Endothelial cell (in vitro differentiated cells): ENCODE results near the gene ARSI. TPM values are rescaled to one million over a fixed set of nuclear protein-coding genes. Genes with fewer than 3 reads are reported as not detected.

Experiments used
- DNase-seq: peaks from one replicate; pipeline ENCODE4 v3.0.0; 2021; ENCODE audit warnings: low spot score
- H3K27ac Mint-ChIP-seq: one replicate; pipeline ENCODE4 v1.8.0; 2021; ENCODE audit warnings: mixed read lengths, inconsistent platforms; ENCODE audit not compliant: unreplicated experiment
- H3K27me3 Mint-ChIP-seq: one replicate; pipeline ENCODE4 v1.8.0; 2021; ENCODE audit warnings: mild to moderate bottlenecking, moderate library complexity, mixed read lengths, inconsistent platforms; ENCODE audit not compliant: unreplicated experiment
- H3K36me3 Mint-ChIP-seq: one replicate; pipeline ENCODE4 v1.8.0; 2021; ENCODE audit warnings: mild to moderate bottlenecking, low read depth, mixed read lengths, inconsistent platforms; ENCODE audit not compliant: unreplicated experiment
- H3K4me1 Mint-ChIP-seq: one replicate; pipeline ENCODE4 v1.8.0; 2021; ENCODE audit warnings: mild to moderate bottlenecking, mixed read lengths, inconsistent platforms; ENCODE audit not compliant: unreplicated experiment
- H3K4me3 Mint-ChIP-seq: one replicate; pipeline ENCODE4 v1.8.0; 2021; ENCODE audit warnings: mild to moderate bottlenecking, mixed read lengths, inconsistent platforms; ENCODE audit not compliant: unreplicated experiment
- H3K9me3 Mint-ChIP-seq: one replicate; pipeline ENCODE4 v1.8.0; 2021; ENCODE audit warnings: mixed read lengths, inconsistent platforms; ENCODE audit not compliant: unreplicated experiment
- total RNA-seq: library from RNA; stranded (reverse); fragmentation: NEBNext Ultra II Directional; extraction: Animal tissue kit (Norgen Biotek cat#: 25700); gene quantifications from one replicate; pipeline ENCODE4 v1.2.1, GENCODE V29; 2021; ENCODE audit not compliant: unreplicated experiment
- TF ChIP-seq, protein P1 (sequence below): fragments of 200-600 bp; sonication (generic); IDR thresholded peaks from one replicate; pipeline ENCODE4 v1.5.0; 2021; ENCODE audit warnings: antibody characterized with exemption; ENCODE audit not compliant: unreplicated experiment

Gene ARSI
- total RNA-seq, 1 donor from 2014 or later = 3.8 TPM

DNA sequence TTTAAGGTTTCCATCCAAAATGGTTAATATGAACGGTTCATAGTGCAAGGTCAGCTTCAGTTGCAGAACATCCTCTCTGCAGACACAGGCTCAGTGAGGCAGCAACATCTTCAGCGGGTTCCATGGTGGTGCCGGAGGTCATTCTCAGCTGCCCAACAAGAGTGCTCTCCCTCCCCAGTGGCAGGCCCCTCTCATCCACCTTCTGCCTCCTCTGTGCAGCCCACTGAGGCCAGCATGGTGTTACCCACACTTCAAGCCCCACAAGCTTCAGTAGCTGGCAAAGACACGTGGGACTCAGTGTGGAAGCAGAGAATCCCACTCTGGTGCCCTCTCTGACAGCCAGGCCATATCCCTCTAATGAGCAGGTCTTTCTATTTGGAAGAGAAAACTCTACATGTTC is 4.1 kb upstream of the ARSI start:
- Mint-ChIP-seq H3K36me3 (no peaks in the 10 kb centered on the region), H3K9me3 (no peaks in the 10 kb centered on the region), H3K27me3 (peaks cover 2% of the 10 kb centered on the region), H3K27ac (no peak overlapping the region), H3K4me3 (no peak overlapping the region), H3K4me1 (peaks cover 5% of the 10 kb centered on the region)
- no peak for DNase-seq
- TF ChIP-seq, protein P1, sequence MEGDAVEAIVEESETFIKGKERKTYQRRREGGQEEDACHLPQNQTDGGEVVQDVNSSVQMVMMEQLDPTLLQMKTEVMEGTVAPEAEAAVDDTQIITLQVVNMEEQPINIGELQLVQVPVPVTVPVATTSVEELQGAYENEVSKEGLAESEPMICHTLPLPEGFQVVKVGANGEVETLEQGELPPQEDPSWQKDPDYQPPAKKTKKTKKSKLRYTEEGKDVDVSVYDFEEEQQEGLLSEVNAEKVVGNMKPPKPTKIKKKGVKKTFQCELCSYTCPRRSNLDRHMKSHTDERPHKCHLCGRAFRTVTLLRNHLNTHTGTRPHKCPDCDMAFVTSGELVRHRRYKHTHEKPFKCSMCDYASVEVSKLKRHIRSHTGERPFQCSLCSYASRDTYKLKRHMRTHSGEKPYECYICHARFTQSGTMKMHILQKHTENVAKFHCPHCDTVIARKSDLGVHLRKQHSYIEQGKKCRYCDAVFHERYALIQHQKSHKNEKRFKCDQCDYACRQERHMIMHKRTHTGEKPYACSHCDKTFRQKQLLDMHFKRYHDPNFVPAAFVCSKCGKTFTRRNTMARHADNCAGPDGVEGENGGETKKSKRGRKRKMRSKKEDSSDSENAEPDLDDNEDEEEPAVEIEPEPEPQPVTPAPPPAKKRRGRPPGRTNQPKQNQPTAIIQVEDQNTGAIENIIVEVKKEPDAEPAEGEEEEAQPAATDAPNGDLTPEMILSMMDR = no peak

DNA sequence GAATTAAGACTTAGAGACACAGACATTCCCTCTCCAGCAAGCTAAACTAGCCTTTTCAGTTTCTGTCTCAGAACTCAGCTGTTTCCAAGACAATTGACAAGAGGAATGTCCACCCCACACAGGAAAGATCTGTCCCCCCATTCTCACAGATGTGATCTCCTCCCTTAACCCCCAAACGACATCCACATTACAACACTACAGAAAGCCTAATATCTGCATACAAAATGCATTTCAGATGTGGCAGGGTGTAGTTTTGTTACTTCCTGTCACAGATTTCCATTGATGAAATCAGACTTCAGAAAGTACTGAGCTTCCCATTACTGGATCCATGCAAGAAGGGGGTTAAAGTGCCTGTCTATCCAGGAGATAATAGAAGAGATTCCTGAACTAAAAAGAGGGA is 2.9 kb upstream of the ARSI start:
- Mint-ChIP-seq H3K27me3 (peaks cover 4% of the 10 kb centered on the region), H3K9me3 (no peaks in the 10 kb centered on the region), H3K4me1 (peaks cover 17% of the 10 kb centered on the region), H3K27ac (no peak overlapping the region), H3K36me3 (no peaks in the 10 kb centered on the region), H3K4me3 (no peak overlapping the region)
- TF ChIP-seq, protein P1 = no peak
- DNase-seq = no peak

GRCh38 chr5:150305095-150305494 is 2.4 kb upstream of the ARSI start:
- no peak overlapping the region for H3K27ac Mint-ChIP-seq

GRCh38 chr5:150304481-150305081 is 1.9 kb upstream of the ARSI start:
- Mint-ChIP-seq H3K9me3 (no peaks in the 10 kb centered on the region), H3K4me3 (no peak overlapping the region), H3K36me3 (no peaks in the 10 kb centered on the region), H3K4me1 (peaks cover 20% of the 10 kb centered on the region), H3K27ac (no peak overlapping the region), H3K27me3 (peaks cover 4% of the 10 kb centered on the region)
- DNase-seq = no peak
- TF ChIP-seq, protein P1 = no peak

More at GRCh38 chr5:150305095-150305494, 2.4 kb upstream of the ARSI start:
- Mint-ChIP-seq H3K27me3 (peaks cover 4% of the 10 kb centered on the region), H3K36me3 (no peaks in the 10 kb centered on the region), H3K4me1 (peaks cover 17% of the 10 kb centered on the region), H3K9me3 (no peaks in the 10 kb centered on the region), H3K4me3 (no peak overlapping the region)
- DNase-seq = no peak
- TF ChIP-seq, protein P1 = no peak

- H3K4me1 Mint-ChIP-seq = peaks cover 20% of the 10 kb centered on the region
- peak overlapping the region; percentile 43 for H3K4me3 Mint-ChIP-seq
- no peaks in the 10 kb centered on the region for H3K9me3 Mint-ChIP-seq
- DNase-seq = no peak
- TF ChIP-seq, protein P1 = no peak
- H3K36me3 Mint-ChIP-seq = no peaks in the 10 kb centered on the region
- no peak overlapping the region for H3K27ac Mint-ChIP-seq
- H3K27me3 Mint-ChIP-seq = peaks cover 3% of the 10 kb centered on the region
These were observed 1.1 kb upstream of the ARSI start for GRCh38 chr5:150303660-150304386.
